ENCODE results near the gene LIPT2.
"Not testable (repeated sequence)": the region's sequence is repeated elsewhere in the genome, so short reads cannot be mapped to it uniquely, and the experiment has no call there.

Gene LIPT2

DNA sequence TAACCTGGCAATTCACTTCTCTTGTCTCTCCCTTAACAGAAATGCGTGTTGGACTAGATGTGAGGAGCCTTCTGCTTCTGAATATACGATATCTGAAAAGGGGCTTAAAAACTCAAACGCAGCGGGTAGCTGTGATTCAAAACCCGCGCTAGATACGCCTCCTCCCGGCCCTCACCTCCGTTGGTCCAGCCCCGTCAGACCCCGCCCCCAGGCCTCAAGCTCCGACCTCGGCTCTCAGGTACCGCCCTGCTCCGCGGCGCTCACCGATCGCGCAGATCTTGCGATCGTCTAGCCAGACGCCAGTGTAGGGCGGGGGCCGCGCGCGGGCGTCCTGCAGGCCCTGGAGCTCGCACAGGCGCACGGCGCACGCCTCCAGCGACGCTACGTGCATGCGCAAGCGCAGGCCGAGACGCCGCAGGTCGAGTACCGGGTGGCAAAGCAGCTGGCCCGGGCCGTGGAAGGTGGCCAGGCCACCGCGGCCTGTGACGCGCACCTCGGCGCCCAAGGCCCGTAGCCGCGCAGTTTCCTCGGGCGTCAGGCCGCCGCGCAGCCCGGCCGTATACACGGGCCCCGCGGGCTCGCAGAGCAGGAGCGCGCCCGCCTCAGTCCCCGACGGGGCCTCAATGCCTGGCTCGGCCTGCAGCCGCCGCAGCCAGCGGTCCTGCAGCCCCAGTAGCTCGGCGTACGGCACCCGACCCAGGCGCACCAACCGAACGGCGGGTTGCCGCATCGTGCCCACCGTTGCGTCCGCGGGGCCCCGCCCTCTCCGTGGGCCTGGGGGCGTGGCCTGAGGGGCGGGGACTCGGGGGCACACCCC is at the start of gene LIPT2:
TSS of gene LIPT2 (minus strand) at position 751 of the 817 bp plus-strand sequence. CDS start at position 730, 21 bp downstream.
- H3K27me3 ChIP-seq (ENCODE audit: control insufficient read depth, insufficient read depth, low read length): no peaks in the 10 kb centered on the region
- H3K36me3 ChIP-seq (ENCODE audit: control insufficient read depth, low read depth, low read length): peaks cover 3% of the 10 kb centered on the region
- peak within 1 kb of the TSS; percentile 74 for H3K4me3 ChIP-seq (ENCODE audit: low read length)
- H3K4me1 ChIP-seq (ENCODE audit: control insufficient read depth, low read depth, low read length): peaks cover 12% of the 10 kb centered on the region
- H3K9ac ChIP-seq (ENCODE audit: low read length): peak within 1 kb of the TSS; percentile 91
- H3K9me3 ChIP-seq (ENCODE audit: control insufficient read depth, low read depth, low read length): no peaks in the 10 kb centered on the region
- peak within 1 kb of the TSS; percentile 68 for H3K27ac ChIP-seq (ENCODE audit: low read length)

DNA sequence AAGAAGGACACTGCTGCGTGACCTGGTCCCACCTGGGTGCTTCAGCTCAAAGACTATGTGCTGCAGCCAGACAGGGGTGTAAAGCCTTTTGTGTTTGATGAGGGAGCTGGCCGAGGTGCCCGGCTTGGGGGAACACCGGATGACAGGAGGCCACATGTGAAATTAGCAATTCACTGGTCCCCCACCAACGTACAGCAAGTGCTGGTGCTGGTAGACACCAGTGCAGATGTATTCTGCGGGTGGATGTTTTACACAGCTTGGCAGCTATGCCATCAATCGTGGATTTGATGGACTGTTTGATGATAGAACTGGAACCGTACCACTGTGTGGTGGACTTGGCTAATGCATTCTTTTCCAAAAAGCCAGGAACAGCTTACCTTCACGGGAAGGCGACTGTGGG is 47.9 kb upstream of the LIPT2 start:
- peaks cover 19% of the 10 kb centered on the region for H3K9me3 ChIP-seq (ENCODE audit: control insufficient read depth, low read depth, low read length)

DNA sequence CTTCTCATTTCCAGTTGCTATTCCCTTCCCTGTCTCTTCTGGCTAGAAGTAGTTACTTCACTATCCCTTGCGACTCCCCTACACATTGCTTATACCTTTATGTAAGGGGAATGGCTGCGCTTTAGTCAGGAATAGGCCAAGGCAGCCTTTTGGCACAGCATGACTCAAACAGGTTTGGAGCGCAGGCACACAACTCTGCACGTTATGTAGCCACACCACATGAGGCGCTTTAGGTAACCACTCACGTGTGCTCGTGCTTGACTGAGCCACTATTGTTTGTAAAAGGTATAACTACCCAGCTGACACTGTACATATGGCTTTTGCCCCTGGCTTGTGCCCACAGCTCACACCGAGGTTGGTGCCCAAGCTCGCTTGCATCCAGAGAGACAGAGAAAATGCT is 46.7 kb upstream of the LIPT2 start:
- H3K27me3 ChIP-seq (ENCODE audit: control insufficient read depth, insufficient read depth, low read length): no peaks in the 10 kb centered on the region
- no peak overlapping the region for H3K4me3 ChIP-seq (ENCODE audit: low read length)
- no peaks in the 10 kb centered on the region for H3K36me3 ChIP-seq (ENCODE audit: control insufficient read depth, low read depth, low read length)
- H3K9ac ChIP-seq (ENCODE audit: low read length): no peak overlapping the region
- H3K27ac ChIP-seq (ENCODE audit: low read length): no peak overlapping the region
- H3K9me3 ChIP-seq (ENCODE audit: control insufficient read depth, low read depth, low read length): peaks cover 19% of the 10 kb centered on the region
- no peaks in the 10 kb centered on the region for H3K4me1 ChIP-seq (ENCODE audit: control insufficient read depth, low read depth, low read length)

More for the DNA sequence above, 47.9 kb upstream of the LIPT2 start:
- H3K9ac ChIP-seq (ENCODE audit: low read length): no peak overlapping the region
- H3K4me3 ChIP-seq (ENCODE audit: low read length): no peak overlapping the region
- H3K36me3 ChIP-seq (ENCODE audit: control insufficient read depth, low read depth, low read length): no peaks in the 10 kb centered on the region
- no peak overlapping the region for H3K27ac ChIP-seq (ENCODE audit: low read length)
- no peaks in the 10 kb centered on the region for H3K4me1 ChIP-seq (ENCODE audit: control insufficient read depth, low read depth, low read length)
- H3K27me3 ChIP-seq (ENCODE audit: control insufficient read depth, insufficient read depth, low read length): no peaks in the 10 kb centered on the region

- Histone ChIP-seq H3K9me3 (ENCODE audit: control insufficient read depth, low read depth, low read length) (peaks cover 11% of the 10 kb centered on the region), H3K4me1 (ENCODE audit: control insufficient read depth, low read depth, low read length) (peaks cover 3% of the 10 kb centered on the region), H3K9ac (ENCODE audit: low read length) (no peak overlapping the region), H3K27me3 (ENCODE audit: control insufficient read depth, insufficient read depth, low read length) (no peaks in the 10 kb centered on the region), H3K4me3 (ENCODE audit: low read length) (no peak overlapping the region), H3K36me3 (ENCODE audit: control insufficient read depth, low read depth, low read length) (no peaks in the 10 kb centered on the region), H3K27ac (ENCODE audit: low read length) (no peak overlapping the region)
These were observed 45.2 kb upstream of the LIPT2 start for GRCh38 chr11:74538680-74539079.

DNA sequence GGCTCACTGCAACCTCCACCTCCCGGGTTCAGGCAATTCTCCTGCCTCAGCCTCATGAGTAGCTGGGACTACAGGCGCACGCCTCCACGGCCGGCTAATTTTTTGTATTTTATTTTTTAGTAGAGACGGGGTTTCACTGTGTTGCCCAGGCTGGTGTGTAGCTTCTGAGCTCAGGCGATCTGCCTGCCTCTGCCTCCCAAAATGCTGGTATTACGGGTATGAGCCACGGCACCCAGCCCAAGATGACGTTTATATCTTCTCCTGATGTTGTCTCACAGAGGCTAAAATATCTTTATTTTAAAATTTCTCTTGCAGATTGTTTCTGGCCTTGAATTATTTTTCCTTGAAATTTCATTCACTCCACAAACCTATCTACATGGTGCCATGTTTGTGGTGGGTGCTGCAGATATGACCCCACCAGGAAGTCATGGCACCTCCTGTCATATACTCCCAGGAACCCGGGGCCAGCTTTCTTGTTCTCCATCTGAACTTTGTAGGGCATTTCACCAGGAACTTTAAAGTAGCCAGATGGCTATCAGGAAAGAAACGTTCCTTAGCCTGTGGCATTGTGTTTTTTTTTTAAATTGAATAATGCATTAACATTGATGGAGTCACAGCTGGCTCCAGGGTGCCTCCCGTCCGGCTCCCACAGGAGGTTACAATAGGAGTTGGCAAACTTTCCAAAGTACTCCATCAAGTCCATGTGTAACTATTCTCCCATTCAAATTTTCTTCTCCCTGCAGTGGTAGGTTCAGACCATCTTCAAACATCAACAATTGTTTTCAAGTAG is 42.0 kb upstream of the LIPT2 start:
- H3K4me1 ChIP-seq (ENCODE audit: control insufficient read depth, low read depth, low read length): peaks cover 3% of the 10 kb centered on the region
- no peaks in the 10 kb centered on the region for H3K36me3 ChIP-seq (ENCODE audit: control insufficient read depth, low read depth, low read length)
- no peak overlapping the region for H3K4me3 ChIP-seq (ENCODE audit: low read length)
- H3K9me3 ChIP-seq (ENCODE audit: control insufficient read depth, low read depth, low read length): no peaks in the 10 kb centered on the region
- no peak overlapping the region for H3K9ac ChIP-seq (ENCODE audit: low read length)
- no peak overlapping the region for H3K27ac ChIP-seq (ENCODE audit: low read length)
- no peaks in the 10 kb centered on the region for H3K27me3 ChIP-seq (ENCODE audit: control insufficient read depth, insufficient read depth, low read length)

DNA sequence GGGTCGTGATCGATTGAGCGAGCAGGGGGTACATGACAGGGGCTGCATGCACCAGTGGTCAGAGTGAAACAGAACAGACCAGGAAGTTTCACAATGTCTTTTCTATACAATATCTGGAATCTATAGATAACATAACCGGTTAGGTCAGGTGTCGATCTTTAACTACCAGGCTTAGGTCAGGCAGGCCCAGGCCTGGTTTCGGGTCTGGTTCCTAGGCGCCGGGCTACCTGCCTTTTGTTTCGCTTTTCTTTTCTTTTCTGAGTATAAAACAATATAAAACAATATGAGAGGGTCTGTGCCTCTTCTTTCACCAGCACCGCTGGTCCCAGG is 41.4 kb upstream of the LIPT2 start:
- H3K36me3 ChIP-seq (ENCODE audit: control insufficient read depth, low read depth, low read length); H3K9me3 ChIP-seq (ENCODE audit: control insufficient read depth, low read depth, low read length); H3K4me3 ChIP-seq (ENCODE audit: low read length); H3K27ac ChIP-seq (ENCODE audit: low read length); H3K4me1 ChIP-seq (ENCODE audit: control insufficient read depth, low read depth, low read length); H3K27me3 ChIP-seq (ENCODE audit: control insufficient read depth, insufficient read depth, low read length); H3K9ac ChIP-seq (ENCODE audit: low read length): not testable (repeated sequence)

GRCh38 chr11:74534216-74534945 is 40.9 kb upstream of the LIPT2 start:
- Histone ChIP-seq H3K36me3 (ENCODE audit: control insufficient read depth, low read depth, low read length) (no peaks in the 10 kb centered on the region), H3K9me3 (ENCODE audit: control insufficient read depth, low read depth, low read length) (no peaks in the 10 kb centered on the region), H3K4me3 (ENCODE audit: low read length) (no peak overlapping the region), H3K4me1 (ENCODE audit: control insufficient read depth, low read depth, low read length) (peaks cover 3% of the 10 kb centered on the region), H3K27ac (ENCODE audit: low read length) (no peak overlapping the region), H3K9ac (ENCODE audit: low read length) (no peak overlapping the region), H3K27me3 (ENCODE audit: control insufficient read depth, insufficient read depth, low read length) (no peaks in the 10 kb centered on the region)

DNA sequence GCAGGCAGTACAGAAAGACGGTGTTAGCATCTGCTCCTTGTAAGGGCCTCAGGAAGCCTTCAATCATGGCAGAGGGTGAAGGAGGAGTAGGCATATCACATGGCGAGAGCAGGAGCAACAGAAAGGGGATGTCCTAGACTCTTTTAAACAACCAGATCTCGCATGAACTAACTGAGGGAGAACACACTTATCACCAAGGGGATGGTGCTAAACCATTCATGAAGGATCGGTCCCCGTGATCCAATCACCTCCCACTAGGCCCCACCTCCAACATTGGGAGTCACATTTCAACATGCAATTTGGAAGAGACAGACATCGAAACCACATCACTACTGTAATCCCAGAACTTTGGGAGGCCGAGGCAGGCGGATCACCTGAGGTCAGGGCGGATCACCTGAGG is 39.9 kb upstream of the LIPT2 start:
- Histone ChIP-seq H3K4me3 (ENCODE audit: low read length) (no peak overlapping the region), H3K27ac (ENCODE audit: low read length) (no peak overlapping the region), H3K4me1 (ENCODE audit: control insufficient read depth, low read depth, low read length) (peaks cover 3% of the 10 kb centered on the region), H3K36me3 (ENCODE audit: control insufficient read depth, low read depth, low read length) (no peaks in the 10 kb centered on the region), H3K27me3 (ENCODE audit: control insufficient read depth, insufficient read depth, low read length) (no peaks in the 10 kb centered on the region), H3K9ac (ENCODE audit: low read length) (no peak overlapping the region), H3K9me3 (ENCODE audit: control insufficient read depth, low read depth, low read length) (no peaks in the 10 kb centered on the region)

GRCh38 chr11:74532501-74533246 is 39.1 kb upstream of the LIPT2 start:
- H3K4me1 ChIP-seq (ENCODE audit: control insufficient read depth, low read depth, low read length): peaks cover 3% of the 10 kb centered on the region
- H3K36me3 ChIP-seq (ENCODE audit: control insufficient read depth, low read depth, low read length): no peaks in the 10 kb centered on the region
- H3K4me3 ChIP-seq (ENCODE audit: low read length): no peak overlapping the region
- no peaks in the 10 kb centered on the region for H3K9me3 ChIP-seq (ENCODE audit: control insufficient read depth, low read depth, low read length)
- no peak overlapping the region for H3K27ac ChIP-seq (ENCODE audit: low read length)
- no peak overlapping the region for H3K9ac ChIP-seq (ENCODE audit: low read length)
- no peaks in the 10 kb centered on the region for H3K27me3 ChIP-seq (ENCODE audit: control insufficient read depth, insufficient read depth, low read length)

GRCh38 chr11:74524978-74525377 is 31.5 kb upstream of the LIPT2 start:
- H3K27me3 ChIP-seq (ENCODE audit: control insufficient read depth, insufficient read depth, low read length): no peaks in the 10 kb centered on the region
- H3K4me1 ChIP-seq (ENCODE audit: control insufficient read depth, low read depth, low read length): no peaks in the 10 kb centered on the region
- H3K36me3 ChIP-seq (ENCODE audit: control insufficient read depth, low read depth, low read length): no peaks in the 10 kb centered on the region
- no peak overlapping the region for H3K27ac ChIP-seq (ENCODE audit: low read length)
- H3K4me3 ChIP-seq (ENCODE audit: low read length): no peak overlapping the region
- no peak overlapping the region for H3K9ac ChIP-seq (ENCODE audit: low read length)
- no peaks in the 10 kb centered on the region for H3K9me3 ChIP-seq (ENCODE audit: control insufficient read depth, low read depth, low read length)

- Histone ChIP-seq H3K4me3 (ENCODE audit: low read length) (no peak overlapping the region), H3K9me3 (ENCODE audit: control insufficient read depth, low read depth, low read length) (no peaks in the 10 kb centered on the region), H3K9ac (ENCODE audit: low read length) (no peak overlapping the region), H3K4me1 (ENCODE audit: control insufficient read depth, low read depth, low read length) (no peaks in the 10 kb centered on the region), H3K27me3 (ENCODE audit: control insufficient read depth, insufficient read depth, low read length) (no peaks in the 10 kb centered on the region), H3K27ac (ENCODE audit: low read length) (no peak overlapping the region), H3K36me3 (ENCODE audit: control insufficient read depth, low read depth, low read length) (no peaks in the 10 kb centered on the region)
These were observed 31.0 kb upstream of the LIPT2 start for GRCh38 chr11:74524501-74524900.
